ENCODE measurements around the gene ZDHHC11B.
"Not testable (repeated sequence)": the region's sequence is repeated elsewhere in the genome, so short reads cannot be mapped to it uniquely, and the experiment has no call there.

The ZDHHC11B gene

DNA sequence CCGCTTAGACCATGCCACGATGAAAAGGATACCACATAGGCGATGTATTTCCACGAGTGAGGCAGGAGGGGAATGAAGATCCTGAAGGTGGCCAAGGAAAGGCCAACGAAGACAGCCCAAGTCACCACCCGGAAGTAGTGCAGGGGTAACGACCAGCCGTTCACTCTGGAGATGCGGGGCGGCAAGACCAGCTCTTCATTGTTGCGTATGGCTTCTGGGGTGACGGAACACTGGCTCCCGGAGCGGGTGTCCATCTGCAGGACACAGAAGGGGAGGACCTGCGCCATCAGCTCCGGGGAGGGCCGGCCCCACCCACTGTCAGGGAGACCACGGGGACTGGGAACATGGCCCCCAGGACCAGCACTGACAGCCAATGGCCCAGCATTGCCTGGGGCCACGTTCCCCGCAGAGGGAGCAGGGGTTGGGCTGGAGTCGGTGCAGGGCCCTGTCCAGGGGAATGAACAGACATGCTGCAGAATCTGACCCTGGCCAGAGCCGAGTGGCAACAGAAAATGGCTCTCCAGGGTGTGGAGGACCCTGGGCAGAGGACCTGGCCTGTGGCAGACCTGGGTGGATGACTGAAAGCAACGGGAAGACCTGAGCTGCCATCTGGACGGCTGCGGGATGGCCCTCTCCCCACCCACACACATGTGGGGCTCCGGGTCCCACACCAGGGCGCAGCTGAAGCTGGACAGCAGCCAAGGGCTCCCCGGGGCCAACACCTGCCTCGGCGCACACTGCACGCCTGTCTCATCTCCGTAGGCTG, 17.7 kb downstream of the ZDHHC11B start:
- DNase-seq: no peak

GRCh38 chr5:765948-766631, 18.4 kb downstream of the ZDHHC11B start:
- DNase-seq: no peak

GRCh38 chr5:763998-764781, 20.3 kb downstream of the ZDHHC11B start:
- DNase-seq: no peak

- no peak for DNase-seq
Observed at GRCh38 chr5:763397-763796, 21.1 kb downstream of the ZDHHC11B start.

GRCh38 chr5:762996-763395, 21.5 kb downstream of the ZDHHC11B start:
- not testable (repeated sequence) for DNase-seq

- no peak for DNase-seq
Observed at GRCh38 chr5:761854-762710, 22.4 kb downstream of the ZDHHC11B start.

DNA sequence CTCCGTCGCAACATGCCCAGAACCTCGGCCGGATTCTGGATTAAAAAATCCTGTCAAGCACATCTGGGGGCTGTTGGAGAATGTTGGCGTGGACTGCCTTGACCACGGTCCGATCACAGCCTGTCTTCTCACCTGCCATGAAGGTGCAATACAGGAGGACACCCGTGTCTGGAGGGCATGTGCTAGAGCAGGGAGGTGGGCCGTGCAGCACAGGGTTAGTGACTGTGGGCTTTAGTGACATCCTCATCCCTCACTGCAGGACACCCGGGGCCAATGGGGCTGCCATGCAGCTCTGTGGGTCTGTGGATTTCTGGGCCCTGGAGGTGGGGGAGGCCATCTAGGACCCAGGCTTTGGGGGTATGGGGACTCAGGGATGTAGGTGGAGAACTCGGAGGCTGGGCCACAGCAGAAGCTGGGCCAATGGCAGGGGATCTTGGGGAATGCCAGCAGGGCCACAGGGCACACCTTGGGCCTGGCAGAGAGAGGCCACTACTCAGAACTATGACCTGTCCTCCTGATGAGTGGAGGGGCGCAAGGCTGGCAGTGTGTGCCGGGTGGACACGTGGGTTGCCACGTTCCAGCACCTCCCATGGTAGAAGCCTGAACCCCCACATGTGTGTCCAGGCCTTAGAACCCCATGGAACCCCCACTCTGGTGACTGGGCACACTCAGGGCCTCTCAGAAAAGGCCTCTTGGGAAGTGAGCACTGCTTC, 23.3 kb downstream of the ZDHHC11B start:
- DNase-seq: no peak

GRCh38 chr5:760363-761058, 24.0 kb downstream of the ZDHHC11B start:
- DNase-seq: no peak

- no peak for DNase-seq
Observed at GRCh38 chr5:759781-760362, 24.7 kb downstream of the ZDHHC11B start.

DNA sequence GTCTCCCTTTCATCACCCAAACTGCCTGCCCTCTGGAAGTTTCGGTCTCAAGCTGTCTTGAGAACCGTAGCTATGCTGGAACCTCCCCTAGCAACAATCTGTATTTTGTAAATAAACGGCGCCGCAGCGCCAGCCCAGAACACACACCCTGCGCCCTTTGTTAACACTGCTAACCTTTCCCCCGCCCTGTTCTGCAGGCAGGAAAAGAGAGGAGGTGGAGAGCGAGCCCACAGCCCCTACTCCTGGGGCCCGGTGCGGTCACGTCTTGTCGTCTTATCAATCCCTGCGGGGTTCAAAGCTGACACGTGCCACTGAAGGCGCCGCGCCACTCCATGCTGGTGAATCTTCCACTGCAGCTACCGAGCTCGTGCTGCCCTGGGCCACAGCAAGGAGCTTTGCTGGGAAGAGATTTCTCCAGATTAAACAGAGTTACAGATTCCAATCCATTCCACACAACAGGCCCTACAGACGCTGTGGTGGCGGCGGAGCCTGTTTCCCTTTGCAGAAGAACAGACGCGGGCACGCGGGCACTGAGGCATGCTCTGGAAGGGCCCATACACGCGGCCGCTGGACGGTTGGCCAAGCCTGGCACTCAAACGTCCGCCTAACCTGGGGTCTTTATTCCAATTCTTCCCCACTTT, 25.3 kb downstream of the ZDHHC11B start:
- DNase-seq: peak; percentile 92

- DNase-seq: no peak
Observed at GRCh38 chr5:758698-759053, 25.9 kb downstream of the ZDHHC11B start.

- peak; percentile 93 for DNase-seq
Observed at GRCh38 chr5:757931-758697, 26.4 kb downstream of the ZDHHC11B start.

GRCh38 chr5:757346-757930, 27.1 kb downstream of the ZDHHC11B start:
- DNase-seq: no peak

DNA sequence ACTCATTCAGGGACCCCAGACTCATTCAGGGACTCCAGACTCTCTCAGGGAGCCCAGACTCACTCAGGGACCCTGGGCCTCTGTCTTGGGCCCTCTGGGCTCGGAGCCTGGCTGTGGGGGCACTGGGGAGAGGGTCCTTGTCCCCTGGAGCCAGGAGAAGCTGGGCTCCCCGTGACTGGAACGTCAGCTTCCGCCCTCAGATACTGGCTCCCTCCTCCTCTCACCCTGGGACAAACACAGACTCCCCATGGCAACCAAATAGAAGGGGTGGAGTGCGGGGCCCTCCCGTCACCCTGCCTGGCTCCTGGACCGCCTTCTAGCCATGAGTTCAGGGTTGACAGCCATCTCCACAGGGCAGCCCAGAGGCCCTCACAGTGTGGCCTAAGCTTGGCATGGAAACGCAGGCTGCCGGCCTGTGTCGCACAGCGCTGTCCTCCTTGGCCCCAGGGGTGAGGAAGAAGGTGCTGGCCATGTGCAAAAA, 27.6 kb downstream of the ZDHHC11B start:
- peak; percentile 12 for DNase-seq

DNA sequence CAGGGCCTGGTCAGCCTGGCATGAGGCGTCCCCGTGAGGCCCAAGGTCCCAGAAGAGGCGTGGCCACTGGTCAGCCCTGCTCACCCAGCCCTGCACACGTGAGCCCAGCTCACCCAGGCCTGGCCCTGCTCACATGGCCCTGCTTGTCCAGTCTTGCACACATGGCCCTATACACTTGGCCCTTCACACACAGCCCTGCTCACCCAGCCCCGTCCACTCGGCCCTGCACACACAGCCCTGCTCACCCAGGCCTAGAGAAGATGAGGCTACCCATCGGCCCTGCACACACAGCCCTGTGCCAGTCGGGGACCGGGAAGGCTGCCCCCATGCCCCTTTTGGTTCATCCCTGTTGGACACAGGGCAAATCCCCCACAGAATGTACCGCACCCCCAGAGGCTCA, 28.4 kb downstream of the ZDHHC11B start:
- DNase-seq: no peak

DNA sequence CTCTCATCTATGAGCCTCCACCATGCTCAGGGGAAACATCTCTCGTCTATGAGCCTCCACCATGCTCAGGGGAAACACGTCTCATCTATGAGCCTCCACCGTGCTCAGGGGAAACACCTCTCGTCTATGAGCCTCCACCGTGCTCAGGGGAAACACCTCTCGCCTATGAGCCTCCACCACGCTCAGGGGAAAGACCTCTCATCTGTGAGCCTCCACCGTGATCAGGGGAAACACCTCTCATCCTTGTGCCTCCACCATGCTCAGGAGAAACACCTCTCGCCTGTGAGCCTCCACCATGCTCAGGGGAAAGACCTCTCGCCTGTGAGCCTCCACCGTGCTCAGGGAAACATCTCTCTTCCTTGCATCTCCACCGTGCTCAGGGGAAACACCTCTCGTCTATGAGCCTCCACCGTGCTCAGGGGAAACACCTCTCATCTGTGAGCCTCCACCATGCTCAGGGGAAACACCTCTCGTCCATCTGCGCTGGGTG, 30.3 kb downstream of the ZDHHC11B start:
- DNase-seq: not testable (repeated sequence)

DNA sequence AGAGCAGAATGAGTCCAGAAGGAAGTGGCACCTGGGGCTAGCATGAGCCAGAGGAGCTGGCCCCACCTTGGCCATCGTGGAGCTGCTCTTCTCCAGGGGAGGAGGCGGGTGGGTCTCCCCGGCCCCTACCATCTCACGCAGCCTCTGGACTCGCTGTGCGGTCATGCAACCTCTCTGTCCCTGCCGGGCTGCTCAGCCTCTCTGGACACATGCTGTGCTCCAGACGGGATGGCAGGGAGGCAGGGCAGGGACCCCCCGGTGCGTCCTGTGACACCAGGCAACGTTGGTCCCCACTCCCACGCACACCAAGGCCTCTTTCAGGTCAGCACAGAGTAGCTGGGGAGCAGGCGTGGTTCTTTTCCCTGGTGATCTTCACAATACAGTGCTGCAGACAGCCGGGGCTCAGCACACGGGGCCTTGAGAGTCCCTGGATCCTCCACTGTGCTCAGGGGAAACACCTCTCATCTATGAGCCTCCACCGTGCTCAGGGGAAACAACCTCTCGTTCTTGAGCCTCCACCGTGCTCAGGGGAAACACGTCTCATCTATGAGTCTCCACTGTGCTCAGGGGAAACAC, 30.9 kb downstream of the ZDHHC11B start:
- DNase-seq: not testable (repeated sequence)

GRCh38 chr5:752532-753115, 31.9 kb downstream of the ZDHHC11B start:
- not testable (repeated sequence) for DNase-seq
